Endothelial cell of umbilical vein (primary cell): ENCODE results near the gene TOMM5. TPM values are rescaled to one million over a fixed set of nuclear protein-coding genes. Genes with fewer than 3 reads are reported as not detected.

Experiments
- BruUV-seq: library from RNA; stranded (reverse); fragments of 400-500 nt; replicated peaks from 2 replicates; lab custom pipeline; 2021; lab: Mats Ljungman, UMichigan
- CTCF ChIA-PET: fragments of 300-600, 350-600 bp; sonication (Branson Sonifier 250); formaldehyde crosslinking; loops from one replicate; lab custom pipeline; 2021; ENCODE audit warnings: antibody characterized with exemption, inconsistent platforms; lab: Charles Lee
- POLR2A ChIA-PET: fragments of 300-600, 350-600 bp; sonication (Branson Sonifier 250); formaldehyde crosslinking; loops from one replicate; lab custom pipeline; 2021; ENCODE audit warnings: antibody characterized with exemption, inconsistent platforms; lab: Charles Lee
- DNase-seq: peaks from one replicate; pipeline ENCODE4 v3.0.0-alpha.2; 2011; ENCODE audit warnings: low read depth, low spot score
- FAIRE-seq: peaks from 2 replicates; lab custom pipeline; 2011; peaks lifted over from hg19 to GRCh38; lab: Jason Lieb, UNC
- H2AFZ ChIP-seq: 2 replicates; pipeline ENCODE4 v1.6.0; 2012; ENCODE audit warnings: low read depth, low read length, control low read depth, inconsistent platforms
- H3K27ac ChIP-seq: 2 replicates; pipeline ENCODE4 v1.5.1; 2011; ENCODE audit warnings: low read depth, mild to moderate bottlenecking, control low read depth, low read length, moderate library complexity; ENCODE audit not compliant: insufficient read depth
- H3K27me3 ChIP-seq, 2 experiments: 2 replicates each; pipeline versions ENCODE4 v1.6.0 to v1.6.1; 2011; ENCODE audit warnings: low read length in 2 of 2, mixed read lengths in 1 of 2; ENCODE audit not compliant: control insufficient read depth in 2 of 2, insufficient read depth in 2 of 2
- H3K36me3 ChIP-seq, 2 experiments: 2 replicates in 1 of 2; 3 replicates in 1 of 2; pipeline ENCODE4 v1.5.1; 2011; ENCODE audit warnings: low read length in 2 of 2, mild to moderate bottlenecking in 1 of 2, moderate library complexity in 1 of 2; ENCODE audit not compliant: control insufficient read depth in 2 of 2, insufficient read depth in 2 of 2; ENCODE audit errors: extremely low read depth in 1 of 2
- H3K4me1 ChIP-seq: 3 replicates; pipeline ENCODE4 v1.5.1; 2011; ENCODE audit warnings: mild to moderate bottlenecking, low read length; ENCODE audit not compliant: control insufficient read depth, insufficient read depth; ENCODE audit errors: extremely low read depth
- H3K4me2 ChIP-seq: 2 replicates; pipeline ENCODE4 v1.6.1; 2011; ENCODE audit warnings: low read length, control low read depth, mixed read lengths; ENCODE audit not compliant: insufficient read depth
- H3K4me3 ChIP-seq, 3 experiments: fragments of 200-600 bp in 1 of 3; sonication (generic), shearing (Covaris generic) in 1 of 3; replicated peaks in 1 of 3; 2 replicates each; pipeline ENCODE4 v1.5.1; 2011 to 2016; ENCODE audit warnings: control low read depth in 3 of 3, low read length in 3 of 3, mild to moderate bottlenecking in 2 of 3, inconsistent platforms in 1 of 3, low read depth in 1 of 3, moderate library complexity in 1 of 3; ENCODE audit not compliant: insufficient read depth in 1 of 3
- H3K79me2 ChIP-seq: 2 replicates; pipeline ENCODE4 v1.6.0; 2012; ENCODE audit warnings: low read length, inconsistent platforms; ENCODE audit not compliant: control insufficient read depth, insufficient read depth
- H3K9ac ChIP-seq: replicated peaks from 2 replicates; pipeline ENCODE3; 2011; ENCODE audit warnings: low read length, control low read depth; ENCODE audit not compliant: insufficient read depth; ENCODE audit errors: extremely low read depth
- H3K9me1 ChIP-seq: replicated peaks from 3 replicates; pipeline ENCODE4 v1.6.0; 2011; ENCODE audit warnings: mild to moderate bottlenecking, low read length; ENCODE audit not compliant: control insufficient read depth, insufficient read depth; ENCODE audit errors: extremely low read depth
- H3K9me3 ChIP-seq: replicated peaks from 2 replicates; pipeline ENCODE4 v1.5.1; 2012; ENCODE audit warnings: low read length, inconsistent platforms; ENCODE audit not compliant: control insufficient read depth, insufficient read depth
- H4K20me1 ChIP-seq: replicated peaks from 2 replicates; pipeline ENCODE3; 2011; ENCODE audit warnings: mild to moderate bottlenecking, low read length; ENCODE audit not compliant: control insufficient read depth, insufficient read depth; ENCODE audit errors: extremely low read depth
- EZH2 ChIP-seq: IDR thresholded peaks from 2 replicates; pipeline ENCODE4 v1.6.1; 2012; ENCODE audit warnings: borderline replicate concordance, low read depth, mild to moderate bottlenecking, moderate library complexity, low read length, inconsistent platforms; ENCODE audit not compliant: severe bottlenecking
- FOS ChIP-seq: IDR thresholded peaks from 2 replicates; pipeline ENCODE4 v1.6.1; 2011; ENCODE audit warnings: mild to moderate bottlenecking, low read length, moderate library complexity, borderline replicate concordance; ENCODE audit not compliant: insufficient read depth
- JUN ChIP-seq: IDR thresholded peaks from 2 replicates; pipeline ENCODE4 v1.6.1; 2011; ENCODE audit warnings: borderline replicate concordance, low read depth; ENCODE audit not compliant: insufficient read length, insufficient read depth
- MYC ChIP-seq: IDR thresholded peaks from one replicate; pipeline ENCODE4 v1.6.1; 2011; ENCODE audit warnings: mild to moderate bottlenecking, low read depth, low read length
- POLR2A ChIP-seq: IDR thresholded peaks from 2 replicates; pipeline ENCODE4 v1.6.1; 2012; ENCODE audit warnings: low read depth, mild to moderate bottlenecking, control low read depth, low read length
- POLR2AphosphoS5 ChIP-seq: IDR thresholded peaks from 2 replicates; pipeline ENCODE4 v1.6.1; 2012; ENCODE audit warnings: low read depth, mild to moderate bottlenecking, control low read depth, low read length, moderate library complexity; ENCODE audit not compliant: insufficient read depth
- dilution Hi-C: fragments of 300-500 bp; cut with MboI; formaldehyde crosslinking; loops from one replicate; pipeline ENCODE4 v1.15.0; 2019; ENCODE audit warnings: low sequenced_read_pairs; ENCODE audit not compliant: extremely low pct_ligation_motif_present
- intact Hi-C: fragments of 100-400 bp; cut with micrococcal nuclease; formaldehyde crosslinking; loops from one replicate; pipeline ENCODE4 v1.10.0; 2022
- polyA plus RNA-seq, 4 experiments: library from polyadenylated mRNA; depleted of rRNA in 3 of 4; stranded (reverse) in 3 of 4; unstranded in 1 of 4; fragments of >200 nt; gene quantifications; 2 replicates each; pipeline versions ENCODE4 v1.2.1 to v1.2.3, GENCODE V29; 2011 to 2012; ENCODE audit warnings: missing spikeins in 1 of 4
- total RNA-seq: library from RNA; stranded (reverse); gene quantifications from 2 replicates; pipeline ENCODE4 v1.2.3, GENCODE V29; 2021
- TF ChIP-seq, protein P1 (sequence below): IDR thresholded peaks from 2 replicates; pipeline ENCODE4 v1.6.1; 2011; ENCODE audit not compliant: insufficient read depth, insufficient read length
- TF ChIP-seq, protein P2 (sequence below), 2 donors: IDR thresholded peaks; 1 replicate in 1 of 2; 2 replicates in 1 of 2; pipeline ENCODE4 v1.5.1; 2011; ENCODE audit warnings: low read length in 2 of 2, mild to moderate bottlenecking in 2 of 2, moderate library complexity in 2 of 2, control low read depth in 1 of 2, inconsistent platforms in 1 of 2, low read depth in 1 of 2; ENCODE audit not compliant: insufficient read depth in 1 of 2; ENCODE audit errors: extremely low read depth in 1 of 2

TOMM5 gene
- total and polyA plus RNA-seq, 2 donors (not counting 3 experiments of a cell fraction or from before 2014, with no cell fraction given), result 122 to 147 TPM

DNA sequence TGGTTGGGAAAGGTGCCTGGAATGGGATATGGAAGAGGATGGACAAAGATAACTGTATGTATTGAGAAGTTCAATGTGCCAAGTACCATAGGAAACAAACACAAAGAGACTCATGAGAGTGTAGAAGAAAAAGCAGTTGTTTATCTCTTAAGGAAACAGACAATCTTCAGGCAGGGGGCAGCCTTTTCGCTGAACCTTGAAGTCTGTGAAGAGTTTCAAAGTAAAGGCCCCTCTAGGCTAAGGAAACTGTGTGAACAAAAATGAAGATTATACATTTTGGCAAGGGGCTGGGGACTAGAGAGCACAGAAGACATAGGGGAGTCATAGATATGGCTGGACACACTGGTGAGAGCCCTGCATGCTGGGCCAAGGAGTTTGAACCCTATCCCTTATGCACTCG is 30.9 kb upstream of the TOMM5 start:
- Histone ChIP-seq H2AFZ (no peak overlapping the region), H3K27me3 (peaks cover 8 to 9% of the 10 kb centered on the region in 2 experiments), H3K4me3 (no peak overlapping the region), H3K9me3 (no peaks in the 10 kb centered on the region), H3K27ac (no peak overlapping the region), H3K9ac (no peak overlapping the region), H3K9me1 (no peaks in the 10 kb centered on the region), H3K4me2 (no peak overlapping the region), H4K20me1 (no peaks in the 10 kb centered on the region), H3K79me2 (no peaks in the 10 kb centered on the region), H3K4me1 (no peaks in the 10 kb centered on the region), H3K36me3 (no peaks in the 10 kb centered on the region)
- ChIA-PET CTCF (no interaction called here), POLR2A (no interaction called here)
- DNase-seq (no peak), FAIRE-seq (no peak)
- dilution Hi-C loops (no loop called here), intact Hi-C loops (no loop called here)
- no TSS peak for BruUV-seq
- TF ChIP-seq, protein P1, sequence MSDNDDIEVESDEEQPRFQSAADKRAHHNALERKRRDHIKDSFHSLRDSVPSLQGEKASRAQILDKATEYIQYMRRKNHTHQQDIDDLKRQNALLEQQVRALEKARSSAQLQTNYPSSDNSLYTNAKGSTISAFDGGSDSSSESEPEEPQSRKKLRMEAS, result no peak
- TF ChIP-seq, protein P2, sequence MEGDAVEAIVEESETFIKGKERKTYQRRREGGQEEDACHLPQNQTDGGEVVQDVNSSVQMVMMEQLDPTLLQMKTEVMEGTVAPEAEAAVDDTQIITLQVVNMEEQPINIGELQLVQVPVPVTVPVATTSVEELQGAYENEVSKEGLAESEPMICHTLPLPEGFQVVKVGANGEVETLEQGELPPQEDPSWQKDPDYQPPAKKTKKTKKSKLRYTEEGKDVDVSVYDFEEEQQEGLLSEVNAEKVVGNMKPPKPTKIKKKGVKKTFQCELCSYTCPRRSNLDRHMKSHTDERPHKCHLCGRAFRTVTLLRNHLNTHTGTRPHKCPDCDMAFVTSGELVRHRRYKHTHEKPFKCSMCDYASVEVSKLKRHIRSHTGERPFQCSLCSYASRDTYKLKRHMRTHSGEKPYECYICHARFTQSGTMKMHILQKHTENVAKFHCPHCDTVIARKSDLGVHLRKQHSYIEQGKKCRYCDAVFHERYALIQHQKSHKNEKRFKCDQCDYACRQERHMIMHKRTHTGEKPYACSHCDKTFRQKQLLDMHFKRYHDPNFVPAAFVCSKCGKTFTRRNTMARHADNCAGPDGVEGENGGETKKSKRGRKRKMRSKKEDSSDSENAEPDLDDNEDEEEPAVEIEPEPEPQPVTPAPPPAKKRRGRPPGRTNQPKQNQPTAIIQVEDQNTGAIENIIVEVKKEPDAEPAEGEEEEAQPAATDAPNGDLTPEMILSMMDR (IDR thresholded peaks at IDR 0.05; ENCODE audit: extremely low read depth in 1 of 2, insufficient read depth in 1 of 2, low read depth in 1 of 2, low read length in 2 of 2), result no peak
- no peak for TF ChIP-seq MYC

GRCh38 chr9:37622462-37622861 is 30.1 kb upstream of the TOMM5 start:
- Histone ChIP-seq H3K4me3 (no peak overlapping the region), H3K9me1 (no peaks in the 10 kb centered on the region), H4K20me1 (no peaks in the 10 kb centered on the region), H3K27me3 (peaks cover 10 to 14% of the 10 kb centered on the region in 2 experiments), H2AFZ (no peak overlapping the region), H3K9me3 (no peaks in the 10 kb centered on the region), H3K36me3 (no peaks in the 10 kb centered on the region), H3K27ac (no peak overlapping the region), H3K9ac (no peak overlapping the region), H3K79me2 (no peaks in the 10 kb centered on the region), H3K4me2 (no peak overlapping the region), H3K4me1 (no peaks in the 10 kb centered on the region)
- ChIA-PET POLR2A (no interaction called here), CTCF (no interaction called here)
- dilution Hi-C loops, result no loop called here
- intact Hi-C loops, result no loop called here
- DNase-seq, result no peak
- no peak for FAIRE-seq
- no TSS peak for BruUV-seq
- TF ChIP-seq POLR2A, result no peak
- TF ChIP-seq, protein P2 (IDR thresholded peaks at IDR 0.05; ENCODE audit: extremely low read depth in 1 of 2, insufficient read depth in 1 of 2, low read depth in 1 of 2, low read length in 2 of 2), result no peak
- TF ChIP-seq JUN, result no peak
- no peak for TF ChIP-seq MYC
- TF ChIP-seq EZH2, result no peak
- no peak for TF ChIP-seq POLR2AphosphoS5
- TF ChIP-seq FOS, result no peak
